IMR-90 (cell line): ENCODE data around the gene TNF. TPM values are rescaled to one million over a fixed set of nuclear protein-coding genes. Genes with fewer than 3 reads are reported as not detected.

Experiments
- ATAC-seq: fragments of 200-7000 bp; cut with Tn5 transposase; 2 replicates; pipeline ENCODE4 v1.9.1; 2020; ENCODE audit warnings: low read depth, mild to moderate bottlenecking, moderate library complexity
- BruUV-seq: library from RNA; stranded (reverse); fragments of 400-500 nt; replicated peaks from 2 replicates; lab custom pipeline; 2021; lab: Mats Ljungman, UMichigan
- CTCF ChIA-PET: fragments of 300-600 bp; formaldehyde crosslinking; extraction: SDS; loops from one replicate; lab custom pipeline; 2021; ENCODE audit warnings: antibody characterized with exemption; lab: Yijun Ruan, JAX
- POLR2A ChIA-PET: fragments of 300-600 bp; sonication (Branson Sonifier 250); formaldehyde crosslinking; loops from one replicate; lab custom pipeline; 2022; ENCODE audit warnings: antibody characterized with exemption; ENCODE audit not compliant: unreplicated experiment; lab: Charles Lee
- DNase-seq: peaks from one replicate; pipeline ENCODE4 v3.0.0; 2013
- H2AFZ ChIP-seq: replicated peaks from 2 replicates; pipeline ENCODE3; 2013; ENCODE audit warnings: low read length, mild to moderate bottlenecking; ENCODE audit not compliant: poor library complexity
- H2AK5ac ChIP-seq: 2 replicates; pipeline ENCODE4 v1.6.1; 2013; ENCODE audit warnings: low read depth, low read length, inconsistent platforms
- H2AK9ac ChIP-seq: replicated peaks from 2 replicates; pipeline ENCODE3; 2013; ENCODE audit warnings: mild to moderate bottlenecking, low read depth, low read length, moderate library complexity; ENCODE audit not compliant: poor library complexity
- H2BK120ac ChIP-seq: 2 replicates; pipeline ENCODE4 v1.6.1; 2013; ENCODE audit warnings: low read depth, low read length, inconsistent platforms
- H2BK15ac ChIP-seq: 3 replicates; pipeline ENCODE4 v1.6.1; 2013; ENCODE audit warnings: low read depth, low read length, inconsistent platforms
- H2BK20ac ChIP-seq: 2 replicates; pipeline ENCODE4 v1.6.1; 2013; ENCODE audit warnings: low read depth, mild to moderate bottlenecking, inconsistent platforms, low read length, moderate library complexity
- H2BK5ac ChIP-seq: 2 replicates; pipeline ENCODE4 v1.6.1; 2013; ENCODE audit warnings: mild to moderate bottlenecking, low read depth, low read length, inconsistent platforms; ENCODE audit not compliant: poor library complexity, severe bottlenecking
- H3K14ac ChIP-seq: replicated peaks from 2 replicates; pipeline ENCODE4 v1.6.1; 2013; ENCODE audit warnings: low read depth, low read length, inconsistent platforms
- H3K18ac ChIP-seq: 2 replicates; pipeline ENCODE4 v1.6.1; 2013; ENCODE audit warnings: low read depth, low read length, control low read depth
- H3K23ac ChIP-seq: 2 replicates; pipeline ENCODE4 v1.6.1; 2013; ENCODE audit warnings: low read depth, low read length, inconsistent platforms
- H3K27ac ChIP-seq: 2 replicates; pipeline ENCODE4 v1.5.1; 2013; ENCODE audit warnings: mild to moderate bottlenecking, control low read depth, low read length; ENCODE audit not compliant: insufficient read depth
- H3K27me3 ChIP-seq: 2 replicates; pipeline ENCODE4 v1.6.1; 2013; ENCODE audit warnings: low read length; ENCODE audit not compliant: control insufficient read depth, insufficient read depth
- H3K36me3 ChIP-seq: 2 replicates; pipeline ENCODE4 v1.6.1; 2013; ENCODE audit warnings: low read length, mixed read lengths; ENCODE audit not compliant: control insufficient read depth, insufficient read depth
- H3K4ac ChIP-seq: 2 replicates; pipeline ENCODE4 v1.6.1; 2013; ENCODE audit warnings: low read depth, low read length, inconsistent platforms
- H3K4me1 ChIP-seq: 2 replicates; pipeline ENCODE4 v1.6.1; 2013; ENCODE audit warnings: low read length, mixed read lengths; ENCODE audit not compliant: control insufficient read depth, insufficient read depth
- H3K4me2 ChIP-seq: 2 replicates; pipeline ENCODE4 v1.6.1; 2013; ENCODE audit warnings: low read depth, mild to moderate bottlenecking, control low read depth, low read length, moderate library complexity
- H3K4me3 ChIP-seq: 2 replicates; pipeline ENCODE4 v1.5.1; 2013; ENCODE audit warnings: low read depth, mild to moderate bottlenecking, control low read depth, low read length, moderate library complexity; ENCODE audit not compliant: insufficient read depth
- H3K56ac ChIP-seq: 2 replicates; pipeline ENCODE4 v1.6.1; 2013; ENCODE audit warnings: low read length, inconsistent platforms; ENCODE audit not compliant: insufficient read depth; ENCODE audit errors: extremely low read depth
- H3K79me1 ChIP-seq, 2 experiments: 2 replicates each; pipeline ENCODE4 v1.6.1; 2013; ENCODE audit warnings: low read length in 2 of 2, inconsistent platforms in 1 of 2, low read depth in 1 of 2
- H3K9ac ChIP-seq: 2 replicates; pipeline ENCODE4 v1.6.1; 2013; ENCODE audit warnings: low read depth, low read length, control low read depth
- H3K9me1 ChIP-seq: 2 replicates; pipeline ENCODE4 v1.6.1; 2013; ENCODE audit warnings: low read length, inconsistent platforms; ENCODE audit not compliant: insufficient read depth
- H3K9me3 ChIP-seq: 2 replicates; pipeline ENCODE4 v1.6.1; 2013; ENCODE audit warnings: low read length; ENCODE audit not compliant: control insufficient read depth, insufficient read depth
- H4K20me1 ChIP-seq: 2 replicates; pipeline ENCODE4 v1.6.1; 2013; ENCODE audit warnings: low read length, inconsistent platforms; ENCODE audit not compliant: insufficient read depth
- H4K5ac ChIP-seq: 2 replicates; pipeline ENCODE4 v1.6.1; 2013; ENCODE audit warnings: mild to moderate bottlenecking, low read depth, low read length, control low read depth
- H4K8ac ChIP-seq, 2 experiments: 2 replicates each; pipeline ENCODE4 v1.6.1; 2013; ENCODE audit warnings: low read depth in 2 of 2, low read length in 2 of 2, control low read depth in 1 of 2, inconsistent platforms in 1 of 2
- H4K91ac ChIP-seq: 2 replicates; pipeline ENCODE4 v1.6.1; 2013; ENCODE audit warnings: low read depth, low read length, inconsistent platforms; ENCODE audit not compliant: insufficient read depth
- RCOR1 ChIP-seq: IDR thresholded peaks from 2 replicates; pipeline ENCODE4 v1.6.1; 2012; ENCODE audit warnings: mild to moderate bottlenecking, low read length, improper control_type of control experiment; ENCODE audit not compliant: insufficient replicate concordance
- RFX5 ChIP-seq: IDR thresholded peaks from 2 replicates; pipeline ENCODE4 v1.8.0; 2012; ENCODE audit warnings: low read depth, mild to moderate bottlenecking, low read length, moderate library complexity
- SMC3 ChIP-seq: fragments of 150-350 bp; IDR thresholded peaks from 2 replicates; pipeline ENCODE4 v1.6.1; 2016; ENCODE audit warnings: low read depth, mild to moderate bottlenecking, antibody characterized with exemption, low read length, moderate library complexity
- WGBS, 2 experiments: methylation state at CpG; one replicate each; pipeline versions ENCODE4 v1.1.5 to v1.1.7; 2013; ENCODE audit warnings: missing lambda C conversion rate in 2 of 2; ENCODE audit not compliant: insufficient read length in 1 of 2; ENCODE audit errors: extremely low coverage in 2 of 2; 5-methylcytosine and 5-hydroxymethylcytosine counted together
- dilution Hi-C: fragments of 300-500 bp; cut with HindIII; formaldehyde crosslinking; loops from one replicate; pipeline ENCODE4 v1.14.3; 2018; ENCODE audit warnings: low sequenced_read_pairs; ENCODE audit not compliant: unreplicated experiment
- in situ Hi-C: fragments of 300-500 bp; cut with MboI; formaldehyde crosslinking; loops from 3 replicates; pipeline ENCODE4 v1.14.3; 2019; ENCODE audit warnings: low sequenced_read_pairs, inconsistent platforms, mixed read lengths
- intact Hi-C: fragments of 100-400 bp; cut with micrococcal nuclease; formaldehyde crosslinking; loops from 2 replicates; pipeline ENCODE4 v1.10.0; 2022
- polyA plus RNA-seq, 3 experiments: library from polyadenylated mRNA; depleted of rRNA; stranded (reverse); fragments of >200 nt; gene quantifications; 2 replicates each; pipeline ENCODE4 v1.2.3, GENCODE V29; 2012; ENCODE audit warnings: low replicate concordance in 1 of 3
- total RNA-seq: library from RNA; depleted of rRNA; stranded (reverse); fragments of >200 nt; gene quantifications from 2 replicates; pipeline ENCODE4 v1.2.3, GENCODE V29; 2012
- TF ChIP-seq, protein P1 (sequence below): fragments of 150-350 bp; IDR thresholded peaks from 2 replicates; pipeline ENCODE4 v1.6.1; 2017; ENCODE audit warnings: mild to moderate bottlenecking, antibody characterized with exemption, low read length, low read depth

TNF gene
- total and polyA plus RNA-seq, 2 of the 4 experiments (the other 2 are of a cell fraction): not detected

DNA sequence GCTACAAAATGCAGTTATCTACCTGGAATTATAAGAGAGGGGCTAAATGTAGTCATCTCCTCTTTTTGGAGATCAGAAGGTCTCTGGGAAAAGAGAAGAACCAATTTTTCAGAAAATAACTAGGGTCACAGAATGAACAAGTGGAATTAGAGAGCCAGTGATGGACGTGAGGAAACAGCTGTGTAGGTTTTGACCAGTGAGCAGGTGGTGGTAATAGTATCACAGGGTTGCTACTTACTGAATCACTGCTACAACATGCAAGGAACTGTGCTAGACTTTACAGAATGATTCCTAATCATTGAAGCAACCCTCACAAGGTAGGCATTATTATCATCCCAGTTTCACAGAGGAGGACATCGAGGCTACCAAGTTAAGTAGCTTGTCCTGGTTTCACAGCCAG lies 30.7 kb upstream of the TNF start:
- H3K4me2 ChIP-seq: no peak overlapping the region
- no peak overlapping the region for H3K9ac ChIP-seq
- H3K27me3 ChIP-seq: no peaks in the 10 kb centered on the region
- no peak overlapping the region for H2AK9ac ChIP-seq
- H2AFZ ChIP-seq: no peak overlapping the region
- H2AK5ac ChIP-seq: no peak overlapping the region
- no peak overlapping the region for H3K27ac ChIP-seq
- POLR2A ChIA-PET: interaction anchor here (0.6 kb wide), 1 partner anchor 50 kb away, joined by 3 read pairs; no protein-coding TSS in a partner anchor
- no peak overlapping the region for H2BK20ac ChIP-seq
- no peak overlapping the region for H3K4me3 ChIP-seq
- H3K14ac ChIP-seq: no peak overlapping the region
- H2BK120ac ChIP-seq: no peak overlapping the region
- peaks cover 9% of the 10 kb centered on the region for H3K36me3 ChIP-seq
- H4K91ac ChIP-seq: no peak overlapping the region
- H3K18ac ChIP-seq: no peak overlapping the region
- no peaks in the 10 kb centered on the region for H3K9me3 ChIP-seq
- H3K56ac ChIP-seq: no peak overlapping the region
- DNase-seq: no peak
- H3K4ac ChIP-seq: no peak overlapping the region
- BruUV-seq: no TSS peak
- ATAC-seq: no peak
- no peak overlapping the region for H3K23ac ChIP-seq
- H3K79me1 ChIP-seq: peaks cover 8 to 52% of the 10 kb centered on the region in 2 experiments; a peak in 3 of 4 replicates
- TF ChIP-seq RFX5 (no peak), SMC3 (no peak), RCOR1 (no peak)
- TF ChIP-seq, protein P1, sequence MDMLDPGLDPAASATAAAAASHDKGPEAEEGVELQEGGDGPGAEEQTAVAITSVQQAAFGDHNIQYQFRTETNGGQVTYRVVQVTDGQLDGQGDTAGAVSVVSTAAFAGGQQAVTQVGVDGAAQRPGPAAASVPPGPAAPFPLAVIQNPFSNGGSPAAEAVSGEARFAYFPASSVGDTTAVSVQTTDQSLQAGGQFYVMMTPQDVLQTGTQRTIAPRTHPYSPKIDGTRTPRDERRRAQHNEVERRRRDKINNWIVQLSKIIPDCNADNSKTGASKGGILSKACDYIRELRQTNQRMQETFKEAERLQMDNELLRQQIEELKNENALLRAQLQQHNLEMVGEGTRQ: no peak
- no peak overlapping the region for H4K5ac ChIP-seq
- H3K9me1 ChIP-seq: peaks cover 6% of the 10 kb centered on the region
- in situ Hi-C loops: loop anchor here (5.0 to 10.0 kb wide), 3 partner anchors 52 to 290 kb away; no protein-coding TSS in a partner anchor
- no peak overlapping the region for H4K8ac ChIP-seq
- intact Hi-C loops: loop anchor here (5.0 kb wide), 3 partner anchors 38 to 408 kb away; partner anchors contain the start of genes HSPA1B and LTB
- WGBS, 2 experiments: no CpG with 5 or more reads among the region's 2 CpGs
- no peak overlapping the region for H2BK15ac ChIP-seq
- no peak overlapping the region for H2BK5ac ChIP-seq
- CTCF ChIA-PET: no interaction called here
- dilution Hi-C loops: no loop called here
- peaks cover 21% of the 10 kb centered on the region for H4K20me1 ChIP-seq
- peaks cover 12% of the 10 kb centered on the region for H3K4me1 ChIP-seq
